GM12878 (cell line): ENCODE data around the gene RADX. TPM values are rescaled to one million over a fixed set of nuclear protein-coding genes. Genes with fewer than 3 reads are reported as not detected.

ENCODE experiments used
- ATAC-seq: fragments of 200-7000 bp; cut with Tn5 transposase; 3 replicates; pipeline ENCODE4 v1.9.1; 2020; ENCODE audit warnings: mild to moderate bottlenecking, moderate library complexity
- BruUV-seq: library from RNA; stranded (reverse); fragments of 400-500 nt; replicated peaks from 2 replicates; lab custom pipeline; 2021; lab: Mats Ljungman, UMichigan
- CTCF ChIA-PET: fragments of 300-600 bp; sonication (Branson Sonifier 250); formaldehyde crosslinking; extraction: SDS; loops from one replicate; lab custom pipeline; 2021; ENCODE audit warnings: inconsistent platforms; lab: Yijun Ruan, JAX
- POLR2A ChIA-PET: fragments of 350-600 bp; formaldehyde crosslinking; extraction: SDS; loops from one replicate; lab custom pipeline; 2021; ENCODE audit warnings: inconsistent platforms; lab: Charles Lee
- RAD21 ChIA-PET: fragments of 300-600 bp; sonication (Branson Sonifier 250); formaldehyde crosslinking; loops from one replicate; lab custom pipeline; 2023; ENCODE audit warnings: antibody characterized with exemption; ENCODE audit not compliant: unreplicated experiment; lab: Charles Lee
- SMC1A ChIA-PET: fragments of 300-600 bp; sonication (Branson Sonifier 250); formaldehyde crosslinking; loops from one replicate; lab custom pipeline; 2023; ENCODE audit not compliant: unreplicated experiment, uncharacterized antibody; lab: Charles Lee
- DNase-seq: peaks from one replicate; pipeline ENCODE4 v3.0.0-alpha.2; 2011; ENCODE audit warnings: low read depth, low spot score
- FAIRE-seq: peaks from 3 replicates; lab custom pipeline; 2011; peaks lifted over from hg19 to GRCh38; lab: Jason Lieb, UNC
- H2AFZ ChIP-seq: 2 replicates; pipeline ENCODE4 v1.6.0; 2011; ENCODE audit warnings: low read depth, low read length, control low read depth; ENCODE audit not compliant: control insufficient read depth
- H3K27ac ChIP-seq: 2 replicates; pipeline ENCODE4 v1.5.1; 2011; ENCODE audit warnings: control low read depth; ENCODE audit not compliant: control insufficient read depth, insufficient read depth
- H3K27me3 ChIP-seq, 2 experiments: replicated peaks in 1 of 2; 2 replicates each; pipeline versions ENCODE4 v1.6.0 to v1.6.1; 2011; ENCODE audit warnings: low read length in 1 of 2; ENCODE audit not compliant: control insufficient read depth in 2 of 2, insufficient read depth in 2 of 2
- H3K36me3 ChIP-seq, 2 experiments: 2 replicates each; pipeline ENCODE4 v1.5.1; 2011; ENCODE audit warnings: low read length in 1 of 2; ENCODE audit not compliant: control insufficient read depth in 2 of 2, insufficient read depth in 2 of 2
- H3K4me1 ChIP-seq: 2 replicates; pipeline ENCODE4 v1.6.1; 2011; ENCODE audit warnings: mild to moderate bottlenecking, low read length, moderate library complexity, mixed read lengths; ENCODE audit not compliant: control insufficient read depth, insufficient read depth
- H3K4me2 ChIP-seq: 2 replicates; pipeline ENCODE4 v1.6.0; 2011; ENCODE audit warnings: control low read depth; ENCODE audit not compliant: control insufficient read depth, insufficient read depth
- H3K4me3 ChIP-seq: fragments of 200-600 bp; sonication (generic); 2 replicates; pipeline ENCODE4 v1.5.1; 2016
- H3K79me2 ChIP-seq: 2 replicates; pipeline ENCODE4 v1.6.0; 2011; ENCODE audit warnings: low read length; ENCODE audit not compliant: control insufficient read depth, insufficient read depth
- H3K9ac ChIP-seq: 2 replicates; pipeline ENCODE4 v1.8.0; 2011; ENCODE audit warnings: low read length, control low read depth, mixed read lengths; ENCODE audit not compliant: control insufficient read depth, insufficient read depth
- H3K9me3 ChIP-seq: replicated peaks from 3 replicates; pipeline ENCODE4 v1.5.1; 2011; ENCODE audit warnings: mild to moderate bottlenecking, low read length; ENCODE audit not compliant: control insufficient read depth, insufficient read depth
- H4K20me1 ChIP-seq: 2 replicates; pipeline ENCODE4 v1.6.0; 2011; ENCODE audit not compliant: control insufficient read depth, insufficient read depth
- BCL11A ChIP-seq: IDR thresholded peaks from 2 replicates; pipeline ENCODE4 v1.6.1; 2011; ENCODE audit warnings: low read depth, low read length
- EP300 ChIP-seq, 2 experiments: fragments of 150-350 bp in 1 of 2; IDR thresholded peaks; 2 replicates each; pipeline ENCODE4 v1.6.1; 2011 to 2012; ENCODE audit warnings: low read depth in 2 of 2, low read length in 2 of 2, borderline replicate concordance in 1 of 2, improper control_type of control experiment in 1 of 2, inconsistent platforms in 1 of 2; ENCODE audit not compliant: control insufficient read depth in 1 of 2
- EZH2 ChIP-seq: IDR thresholded peaks from 2 replicates; pipeline ENCODE4 v1.6.1; 2012; ENCODE audit warnings: low read depth, mild to moderate bottlenecking, control low read depth, inconsistent platforms, low read length, borderline replicate concordance; ENCODE audit not compliant: control insufficient read depth
- IKZF1 ChIP-seq: fragments of 450-650 bp; conservative IDR thresholded peaks from 2 replicates; pipeline ENCODE4 v1.6.1; 2017; ENCODE audit warnings: antibody characterized with exemption, mild to moderate bottlenecking
- LARP7 ChIP-seq: fragments of 450-650 bp; IDR thresholded peaks from 2 replicates; pipeline ENCODE4 v1.6.1; 2017; ENCODE audit warnings: mild to moderate bottlenecking
- RAD51 ChIP-seq: fragments of 450-650 bp; IDR thresholded peaks from 2 replicates; pipeline ENCODE4 v1.6.1; 2016; ENCODE audit warnings: moderate library complexity, mild to moderate bottlenecking, inconsistent platforms
- RB1 ChIP-seq: fragments of 450-650 bp; formaldehyde crosslinking; IDR thresholded peaks from 2 replicates; pipeline ENCODE4 v1.6.1; 2017; ENCODE audit warnings: mild to moderate bottlenecking, borderline replicate concordance
- RCOR1 ChIP-seq: conservative IDR thresholded peaks from 2 replicates; pipeline ENCODE4 v1.6.1; 2012; ENCODE audit warnings: low read depth, low read length, improper control_type of control experiment
- RELA ChIP-seq: fragments of 450-650 bp; IDR thresholded peaks from 2 replicates; pipeline ENCODE4 v1.8.0; 2014; ENCODE audit warnings: borderline replicate concordance; ENCODE audit not compliant: partially characterized antibody
- SIX5 ChIP-seq: IDR thresholded peaks from 2 replicates; pipeline ENCODE4 v1.6.1; 2011; ENCODE audit warnings: mild to moderate bottlenecking, low read depth, low read length, moderate library complexity; ENCODE audit not compliant: severe bottlenecking
- SMC3 ChIP-seq: IDR thresholded peaks from 2 replicates; pipeline ENCODE4 v1.6.1; 2011; ENCODE audit warnings: low read length, improper control_type of control experiment, borderline replicate concordance
- SREBF2 ChIP-seq: IDR thresholded peaks from 2 replicates; pipeline ENCODE4 v1.6.1; 2012; ENCODE audit warnings: mild to moderate bottlenecking, low read length
- SRF ChIP-seq, 2 experiments: IDR thresholded peaks; 2 replicates each; pipeline ENCODE4 v1.6.1; 2011; ENCODE audit warnings: low read depth in 2 of 2, low read length in 2 of 2, mild to moderate bottlenecking in 1 of 2, moderate library complexity in 1 of 2
- WGBS: methylation state at CpG from one replicate; pipeline ENCODE4 v1.1.6; 2016; ENCODE audit warnings: low lambda C conversion rate; ENCODE audit not compliant: insufficient replicate concordance, insufficient coverage; ENCODE audit errors: missing lambda C conversion rate; 5-methylcytosine and 5-hydroxymethylcytosine counted together
- in situ Hi-C: fragments of 300-500 bp; cut with MboI; formaldehyde crosslinking; loops from 9 replicates; pipeline ENCODE4 v1.14.3; 2018; ENCODE audit warnings: mixed read lengths
- intact Hi-C: fragments of 100-400 bp; cut with micrococcal nuclease; formaldehyde crosslinking; loops from one replicate; pipeline ENCODE4 v1.14.2; 2022; ENCODE audit not compliant: unreplicated experiment
- polyA plus RNA-seq, 11 experiments: library from polyadenylated mRNA; depleted of rRNA in 4 of 11; unstranded in 6 of 11; stranded (reverse) in 5 of 11; fragments of >200 nt; fragmentation: Nextera tagmentation in 4 of 11; fragmentation: Illumina TruSeq in 1 of 11; extraction: Ambion mirVana in 4 of 11; extraction: Trizol in 1 of 11; gene quantifications; 1 replicate in 1 of 11; 2 replicates in 10 of 11; pipeline versions ENCODE4 v1.2.1 to v1.2.3, GENCODE V29; 2011 to 2016; ENCODE audit warnings: inconsistent platforms in 2 of 11, missing spikeins in 2 of 11, low read depth in 1 of 11
- total RNA-seq, 4 experiments: library from RNA; depleted of rRNA in 3 of 4; stranded (reverse); fragments of >200 nt in 3 of 4; fragmentation: Illumina TruSeq in 1 of 4; extraction: Trizol in 1 of 4; gene quantifications; 2 replicates each; pipeline versions ENCODE4 v1.2.1 to v1.2.3, GENCODE V29; 2013 to 2021
- TF ChIP-seq, protein P1 (sequence below): IDR thresholded peaks from 2 replicates; pipeline ENCODE4 v1.6.1; 2011; ENCODE audit warnings: borderline replicate concordance, low read depth, mild to moderate bottlenecking, moderate library complexity, mixed read lengths, low read length; ENCODE audit not compliant: insufficient read depth; ENCODE audit errors: extremely low read length
- TF ChIP-seq, protein P2 (sequence below): IDR thresholded peaks from 2 replicates; pipeline ENCODE4 v1.6.1; 2011; ENCODE audit warnings: mild to moderate bottlenecking, low read depth, low read length, moderate library complexity; ENCODE audit not compliant: insufficient replicate concordance

RADX gene
- total and polyA plus RNA-seq, 10 of the 15 experiments (the other 5 are each of a cell fraction or from before 2014, with no cell fraction given), result 4.3 to 24.2 (median 12.4) TPM

DNA sequence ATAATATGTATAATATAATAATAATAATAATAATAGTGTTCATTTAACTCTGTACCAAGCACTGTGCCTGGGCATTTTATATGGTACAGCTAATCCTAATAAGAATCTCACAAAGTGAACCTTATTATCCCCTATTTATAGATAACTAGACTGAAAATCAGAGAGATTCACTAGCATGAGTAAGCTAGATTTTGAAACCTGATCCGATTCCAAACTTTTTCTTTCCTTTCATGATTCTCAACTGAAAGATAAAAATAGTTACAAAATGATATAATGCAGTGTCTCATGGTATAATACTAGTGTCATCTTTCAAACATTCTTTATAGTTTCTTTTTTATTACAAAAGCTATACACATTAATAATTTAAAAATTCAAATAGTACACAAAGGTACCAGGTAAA is 58.9 kb downstream of the RADX start:
- ChIA-PET SMC1A (interaction anchor here (0.6 to 2.1 kb wide), 2 partner anchors 11 to 19 kb away, joined by 3 to 7 read pairs; no protein-coding TSS in a partner anchor), POLR2A (no interaction called here), RAD21 (no interaction called here), CTCF (interaction anchor here (0.9 kb wide), 1 partner anchor 51 kb away, joined by 3 read pairs; no protein-coding TSS in a partner anchor)
- H3K4me2 ChIP-seq, result no peak overlapping the region
- FAIRE-seq (no peak), ATAC-seq (no peak), DNase-seq (no peak)
- H3K79me2 ChIP-seq, result no peaks in the 10 kb centered on the region
- no peaks in the 10 kb centered on the region for H3K36me3 ChIP-seq
- in situ Hi-C loops (no loop called here), intact Hi-C loops (no loop called here)
- no TSS peak for BruUV-seq
- TF ChIP-seq SMC3, result no peak
- no peak for TF ChIP-seq RCOR1
- TF ChIP-seq EP300 (IDR thresholded peaks at IDR 0.05; ENCODE audit: borderline replicate concordance in 1 of 2, control insufficient read depth in 1 of 2, low read depth in 2 of 2, low read length in 2 of 2), result no peak
- TF ChIP-seq SREBF2, result no peak
- no peak for TF ChIP-seq SRF (IDR thresholded peaks at IDR 0.05; ENCODE audit: low read depth in 2 of 2, low read length in 2 of 2)
- TF ChIP-seq, protein P1, sequence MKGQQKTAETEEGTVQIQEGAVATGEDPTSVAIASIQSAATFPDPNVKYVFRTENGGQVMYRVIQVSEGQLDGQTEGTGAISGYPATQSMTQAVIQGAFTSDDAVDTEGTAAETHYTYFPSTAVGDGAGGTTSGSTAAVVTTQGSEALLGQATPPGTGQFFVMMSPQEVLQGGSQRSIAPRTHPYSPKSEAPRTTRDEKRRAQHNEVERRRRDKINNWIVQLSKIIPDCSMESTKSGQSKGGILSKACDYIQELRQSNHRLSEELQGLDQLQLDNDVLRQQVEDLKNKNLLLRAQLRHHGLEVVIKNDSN, result no peak
- no peak overlapping the region for H3K4me3 ChIP-seq
- H3K9me3 ChIP-seq, result no peaks in the 10 kb centered on the region
- no peaks in the 10 kb centered on the region for H3K27me3 ChIP-seq
- no peaks in the 10 kb centered on the region for H3K4me1 ChIP-seq
- H3K9ac ChIP-seq, result no peak overlapping the region
- no peak overlapping the region for H3K27ac ChIP-seq
- WGBS, result 52% methylated on average over 1 of the region's 1 CpG
- H2AFZ ChIP-seq, result no peak overlapping the region
- no peaks in the 10 kb centered on the region for H4K20me1 ChIP-seq

DNA sequence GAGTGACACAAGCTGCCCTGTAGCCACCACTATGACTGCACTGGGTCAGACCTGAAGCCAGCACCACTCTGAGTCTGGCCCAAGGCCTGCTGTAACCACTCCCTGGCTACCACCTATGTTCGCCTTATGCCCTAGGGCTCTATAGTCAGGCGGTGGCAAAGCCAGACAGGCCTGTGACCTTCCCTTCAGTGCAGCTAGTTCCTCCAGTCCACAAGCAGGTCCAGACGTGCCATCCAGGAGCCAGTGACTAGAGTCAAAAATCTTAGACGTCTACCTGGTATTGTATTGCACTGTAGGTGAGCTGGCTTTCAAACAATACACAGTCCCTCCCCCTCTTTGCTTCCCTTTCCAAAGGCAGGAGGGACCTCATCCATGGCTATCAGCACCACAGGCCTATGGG is 60.7 kb downstream of the RADX start:
- H3K79me2 ChIP-seq, result no peaks in the 10 kb centered on the region
- H2AFZ ChIP-seq, result no peak overlapping the region
- ATAC-seq (no peak), FAIRE-seq (no peak), DNase-seq (no peak)
- H3K27me3 ChIP-seq, result no peaks in the 10 kb centered on the region
- BruUV-seq, result no TSS peak
- H3K4me3 ChIP-seq, result no peak overlapping the region
- SMC1A ChIA-PET, result no interaction called here
- in situ Hi-C loops (no loop called here), intact Hi-C loops (no loop called here)
- RAD21 ChIA-PET, result no interaction called here
- WGBS, result 37% methylated on average over 4 of the region's 4 CpGs
- no peak overlapping the region for H3K9ac ChIP-seq
- CTCF ChIA-PET, result no interaction called here
- H3K9me3 ChIP-seq, result no peaks in the 10 kb centered on the region
- no peaks in the 10 kb centered on the region for H4K20me1 ChIP-seq
- no peaks in the 10 kb centered on the region for H3K4me1 ChIP-seq
- POLR2A ChIA-PET, result no interaction called here
- no peaks in the 10 kb centered on the region for H3K36me3 ChIP-seq
- no peak overlapping the region for H3K27ac ChIP-seq
- no peak overlapping the region for H3K4me2 ChIP-seq
- TF ChIP-seq LARP7 (no peak), RB1 (no peak), SIX5 (no peak), RAD51 (no peak), BCL11A (no peak), IKZF1 (no peak), RELA (no peak), EZH2 (no peak)
- TF ChIP-seq, protein P2, sequence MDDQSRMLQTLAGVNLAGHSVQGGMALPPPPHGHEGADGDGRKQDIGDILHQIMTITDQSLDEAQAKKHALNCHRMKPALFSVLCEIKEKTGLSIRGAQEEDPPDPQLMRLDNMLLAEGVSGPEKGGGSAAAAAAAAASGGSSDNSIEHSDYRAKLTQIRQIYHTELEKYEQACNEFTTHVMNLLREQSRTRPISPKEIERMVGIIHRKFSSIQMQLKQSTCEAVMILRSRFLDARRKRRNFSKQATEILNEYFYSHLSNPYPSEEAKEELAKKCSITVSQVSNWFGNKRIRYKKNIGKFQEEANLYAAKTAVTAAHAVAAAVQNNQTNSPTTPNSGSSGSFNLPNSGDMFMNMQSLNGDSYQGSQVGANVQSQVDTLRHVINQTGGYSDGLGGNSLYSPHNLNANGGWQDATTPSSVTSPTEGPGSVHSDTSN, result no peak
